Tibial artery (tissue), 4 donors: ENCODE results near the gene ZNF518B.
A peak's percentile ranks its signal among the peaks of the same experiment; 100 is the strongest.

Experiments used
- DNase-seq, 2 donors: peaks; one replicate each; pipeline ENCODE4 v3.0.0-alpha.2; 2019
- H3K27ac ChIP-seq, 2 donors: fragments of 200-600 bp; sonication (generic) in 1 of 2; 1 replicate in 1 of 2; 2 replicates in 1 of 2; pipeline ENCODE4 v1.5.1; 2018 to 2019; ENCODE audit warnings: mild to moderate bottlenecking in 1 of 2
- H3K27me3 ChIP-seq, 2 donors: fragments of 200-600 bp; sonication (generic) in 1 of 2; one replicate each; pipeline versions ENCODE4 v1.5.1 to v1.6.0; 2016 to 2019
- H3K36me3 ChIP-seq, 3 donors: fragments of 200-600 bp; sonication (generic) in 2 of 3; one replicate each; pipeline ENCODE4 v1.5.1; 2016 to 2019; ENCODE audit warnings: mild to moderate bottlenecking in 2 of 3
- H3K4me1 ChIP-seq, 4 donors: fragments of 200-600 bp; sonication (generic) in 2 of 4; 1 replicate in 3 of 4; 2 replicates in 1 of 4; pipeline ENCODE4 v1.5.1; 2016 to 2019
- H3K4me3 ChIP-seq, 2 donors: fragments of 200-600 bp; sonication (generic) in 1 of 2; 1 replicate in 1 of 2; 2 replicates in 1 of 2; pipeline ENCODE4 v1.5.1; 2018 to 2019; ENCODE audit warnings: mild to moderate bottlenecking in 2 of 2
- H3K9me3 ChIP-seq, 3 donors: fragments of 200-600 bp; sonication (generic) in 1 of 3; one replicate each; pipeline ENCODE4 v1.5.1; 2016 to 2019
- CTCF ChIP-seq, 2 experiments: fragments of 200-600 bp in 1 of 2; fragments of 450-650 bp in 1 of 2; IDR thresholded peaks; one replicate each; pipeline ENCODE4 v1.5.1; 2017 to 2019; ENCODE audit warnings: antibody characterized with exemption in 2 of 2, mild to moderate bottlenecking in 1 of 2, moderate library complexity in 1 of 2
- intact Hi-C: fragments of 100-400 bp; cut with DNase I; formaldehyde crosslinking; loops from one replicate; pipeline ENCODE4 v1.15.0; 2023; ENCODE audit warnings: low total_unique reads

Gene ZNF518B

GRCh38 chr4:10461091-10461849 lies 4.0 kb upstream of the ZNF518B start:
- DNase-seq, result peak; percentile 31 to 64
- intact Hi-C loops, result no loop called here
- Histone ChIP-seq H3K36me3 (no peaks in the 10 kb centered on the region), H3K4me3 (peak overlapping the region in 1 of 2 donors; percentile 37), H3K4me1 (peaks cover 0 to 23% (median 13%) of the 10 kb centered on the region in 4 donors), H3K27me3 (peaks cover 0 to 33% of the 10 kb centered on the region in 2 donors), H3K27ac (no peak overlapping the region), H3K9me3 (no peaks in the 10 kb centered on the region)
- TF ChIP-seq CTCF (IDR thresholded peaks at IDR 0.05), result peak; percentile 76 to 92

- no peaks in the 10 kb centered on the region for H3K36me3 ChIP-seq
- H3K27ac ChIP-seq, result no peak overlapping the region
- H3K4me3 ChIP-seq, result no peak overlapping the region
- DNase-seq, result no peak
- H3K27me3 ChIP-seq, result peaks cover 0 to 33% of the 10 kb centered on the region in 2 donors
- no peak for TF ChIP-seq CTCF (IDR thresholded peaks at IDR 0.05)
- intact Hi-C loops, result no loop called here
- no peaks in the 10 kb centered on the region for H3K9me3 ChIP-seq
- H3K4me1 ChIP-seq, result peaks cover 0 to 26% (median 13%) of the 10 kb centered on the region in 4 donors
Observed at GRCh38 chr4:10460313-10461047, 3.3 kb upstream of the ZNF518B start.

- H3K27ac ChIP-seq, result no peak overlapping the region
- peaks cover 2 to 5% (median 3%) of the 10 kb centered on the region in 3 donors for H3K36me3 ChIP-seq
- no peak overlapping the region for H3K4me3 ChIP-seq
- TF ChIP-seq CTCF (IDR thresholded peaks at IDR 0.05), result no peak
- no peaks in the 10 kb centered on the region for H3K9me3 ChIP-seq
- DNase-seq, result no peak
- intact Hi-C loops, result no loop called here
- H3K4me1 ChIP-seq, result peaks cover 0 to 26% (median 13%) of the 10 kb centered on the region in 4 donors
- peaks cover 0 to 33% of the 10 kb centered on the region in 2 donors for H3K27me3 ChIP-seq
Observed at GRCh38 chr4:10459305-10459704, 2.1 kb upstream of the ZNF518B start.

- Histone ChIP-seq H3K27me3 (peaks cover 0 to 26% of the 10 kb centered on the region in 2 donors), H3K4me3 (no peak overlapping the region), H3K27ac (no peak overlapping the region), H3K9me3 (no peaks in the 10 kb centered on the region), H3K4me1 (peaks cover 0 to 26% (median 13%) of the 10 kb centered on the region in 4 donors), H3K36me3 (peaks cover 11 to 13% (median 13%) of the 10 kb centered on the region in 3 donors)
- no peak for TF ChIP-seq CTCF (IDR thresholded peaks at IDR 0.05)
- intact Hi-C loops, result no loop called here
- DNase-seq, result no peak
Observed at GRCh38 chr4:10458177-10458576, 951 bp upstream of the ZNF518B start.

GRCh38 chr4:10456595-10457254 lies 501 bp downstream of the ZNF518B start:
- Histone ChIP-seq H3K27me3 (peaks cover 0 to 18% of the 10 kb centered on the region in 2 donors), H3K27ac (peak overlapping the region; percentile 2 to 28), H3K36me3 (peaks cover 19 to 28% (median 27%) of the 10 kb centered on the region in 3 donors), H3K4me3 (peak overlapping the region; percentile 59 to 67), H3K9me3 (peaks cover 0 to 3% (median 0%) of the 10 kb centered on the region in 3 donors), H3K4me1 (peaks cover 0 to 25% (median 13%) of the 10 kb centered on the region in 4 donors)
- peak; percentile 32 to 70 for DNase-seq
- intact Hi-C loops, result no loop called here
- no peak for TF ChIP-seq CTCF (IDR thresholded peaks at IDR 0.05)
